Activated CD8-positive, alpha-beta memory T cell treated with anti-CD3 and anti-CD28 coated beads, Interleukin-2, amount 50 U/mL, for 4 hours (primary cell): ENCODE measurements around the gene TET1.
"Not testable (repeated sequence)": the region's sequence is repeated elsewhere in the genome, so short reads cannot be mapped to it uniquely, and the experiment has no call there.

ENCODE experiments used
- DNase-seq: peaks from one replicate; pipeline ENCODE4 v3.0.0-alpha.2; 2020

TET1 gene

DNA sequence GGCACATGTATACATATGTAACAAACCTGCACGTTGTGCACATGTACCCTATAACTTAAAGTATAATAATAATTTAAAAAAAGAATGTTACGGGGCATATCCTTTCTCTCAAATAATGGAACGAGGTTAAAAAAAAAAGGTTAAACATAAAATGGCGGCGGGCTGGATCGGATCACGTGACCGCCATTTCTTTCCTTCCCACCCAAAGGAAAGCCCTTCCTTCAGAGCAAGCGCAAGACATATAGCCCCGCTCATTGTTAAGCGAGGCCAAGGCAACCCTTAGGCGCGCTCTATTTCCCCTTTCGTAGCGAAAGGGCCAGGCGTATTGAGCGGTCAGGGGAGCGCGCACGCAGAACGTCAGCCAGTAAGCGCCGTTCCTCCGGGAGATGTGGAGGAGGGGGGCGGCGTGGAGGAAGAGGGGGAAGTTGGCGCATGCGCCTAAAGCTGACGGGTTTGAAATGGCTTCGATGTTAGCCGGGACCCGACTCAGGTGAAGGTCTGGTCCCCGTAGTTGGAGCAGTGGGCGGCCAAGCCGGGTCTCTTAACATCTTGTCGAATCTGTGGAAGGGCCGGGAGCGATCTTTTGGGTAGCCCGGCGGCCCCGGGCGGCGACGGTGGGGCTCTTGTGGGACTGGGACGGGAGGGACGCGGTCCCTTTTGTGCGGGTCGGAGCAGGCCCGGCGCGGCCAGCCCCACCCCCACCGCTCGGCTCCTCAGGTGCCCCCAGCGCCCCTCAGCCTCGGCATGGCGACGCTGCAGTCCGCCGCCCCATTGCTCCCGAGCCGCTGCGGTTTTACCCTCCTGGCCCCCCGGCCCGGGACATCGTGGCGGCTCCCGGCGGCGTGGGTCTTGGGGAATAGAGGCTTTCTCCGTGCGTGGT, 160.9 kb downstream of the TET1 start, which contains the start of gene CCAR1:
Gene CCAR1 (plus strand): TSS at position 447 of the 880 bp plus-strand sequence. CDS start 1,266 bp downstream, outside the sequence.
- peak; percentile 96 for DNase-seq

- DNase-seq = no peak
Observed at GRCh38 chr10:68721673-68722335, 161.7 kb downstream of the TET1 start.

DNA sequence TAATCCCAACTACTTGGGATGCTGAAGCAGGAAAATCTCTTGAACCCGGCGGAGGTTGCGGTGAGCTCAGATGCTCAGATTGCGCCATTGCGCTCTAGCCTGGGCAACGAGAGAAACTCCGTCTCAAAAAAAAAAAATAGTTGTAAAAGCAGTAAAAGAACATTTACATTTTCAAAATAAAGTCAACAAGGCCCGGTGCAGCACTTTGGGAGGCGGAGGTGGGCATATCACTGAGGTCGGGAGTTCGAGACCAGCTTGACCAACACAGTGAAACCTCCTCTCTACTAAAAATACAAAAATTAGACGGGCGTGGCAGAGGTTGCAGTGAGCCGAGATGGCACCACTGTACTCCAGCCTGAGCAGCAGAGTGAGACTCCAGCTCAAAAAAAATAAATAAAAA, 164.9 kb downstream of the TET1 start:
- no peak for DNase-seq

GRCh38 chr10:68727146-68727545, 167.0 kb downstream of the TET1 start:
- no peak for DNase-seq

DNA sequence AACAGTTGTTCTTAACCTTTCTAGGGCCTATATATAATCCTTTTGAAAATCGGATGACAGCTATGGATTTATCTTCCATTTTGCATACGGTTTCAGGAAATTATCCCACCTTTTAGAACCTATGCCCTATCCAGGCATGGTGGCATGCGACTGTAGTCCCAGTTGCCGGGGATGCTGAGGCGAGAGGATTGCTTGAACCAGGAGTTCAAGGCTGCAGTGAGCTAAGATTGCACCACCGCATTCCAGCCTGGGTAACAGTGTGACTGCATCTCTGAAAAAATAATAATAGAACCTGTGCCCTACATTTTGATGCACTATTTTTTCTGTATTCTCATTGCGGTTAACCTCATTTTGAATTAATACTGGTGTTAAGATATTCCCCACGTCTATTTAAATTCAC, 172.5 kb downstream of the TET1 start:
- no peak for DNase-seq

DNA sequence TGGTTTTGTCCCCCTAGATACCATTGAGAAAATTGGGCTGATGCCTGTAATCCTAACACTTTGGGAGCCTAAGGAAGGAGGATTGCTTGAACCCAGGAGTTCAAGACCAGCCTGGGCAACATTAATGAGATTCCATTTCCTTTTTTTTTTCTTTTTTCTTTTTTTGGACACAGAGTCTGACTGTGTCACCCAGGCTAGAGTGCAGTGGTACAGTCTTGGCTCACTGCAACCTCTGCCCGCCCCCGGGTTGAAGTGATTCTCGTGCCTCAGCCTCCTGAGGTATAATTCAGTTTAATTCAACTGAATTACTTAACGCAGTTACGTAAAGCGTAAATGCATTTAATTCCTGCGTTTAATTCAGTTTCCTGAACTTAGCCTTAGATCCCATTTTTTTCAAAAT, 174.2 kb downstream of the TET1 start:
- no peak for DNase-seq

DNA sequence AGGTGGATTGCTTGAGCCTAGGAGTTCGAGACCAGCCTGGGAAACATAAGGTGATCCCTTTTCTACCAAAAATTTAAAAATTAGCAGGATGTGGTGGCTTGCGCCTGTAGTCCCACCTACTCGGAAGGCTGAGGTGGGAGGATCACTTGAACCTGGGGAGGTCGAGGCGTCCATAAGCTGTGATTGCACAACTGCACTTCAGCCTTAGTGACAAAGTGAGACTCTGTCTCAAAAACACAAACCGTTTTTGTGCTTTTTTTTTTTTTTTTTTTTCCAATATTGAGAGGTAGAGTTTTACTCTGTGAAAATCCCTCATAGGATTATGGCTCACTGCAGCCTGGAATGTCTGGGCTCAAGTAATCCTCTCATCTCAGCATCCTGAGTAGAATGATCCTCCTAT, 175.0 kb downstream of the TET1 start:
- DNase-seq = no peak

DNA sequence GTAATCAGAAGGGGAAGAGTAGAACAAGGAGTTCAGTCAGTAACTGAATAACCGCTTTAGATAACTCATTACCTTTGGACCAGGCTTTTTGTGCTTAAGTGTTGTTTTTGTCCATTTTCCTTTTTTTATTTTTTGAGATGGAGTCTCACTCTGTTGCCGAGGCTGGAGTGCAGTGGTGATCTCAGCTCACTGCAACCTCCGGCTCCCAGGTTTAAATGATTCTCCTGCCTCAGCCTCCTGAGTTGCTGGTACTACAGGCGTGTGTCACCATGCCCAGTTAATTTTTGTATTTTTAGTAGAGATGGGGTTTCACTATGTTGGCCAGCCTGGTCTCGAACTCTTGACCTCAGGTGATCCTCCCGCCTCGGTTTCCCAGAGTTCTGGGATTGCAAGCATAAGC, 175.6 kb downstream of the TET1 start:
- DNase-seq = not testable (repeated sequence)

- not testable (repeated sequence) for DNase-seq
Observed at GRCh38 chr10:68740676-68741075, 180.5 kb downstream of the TET1 start.

DNA sequence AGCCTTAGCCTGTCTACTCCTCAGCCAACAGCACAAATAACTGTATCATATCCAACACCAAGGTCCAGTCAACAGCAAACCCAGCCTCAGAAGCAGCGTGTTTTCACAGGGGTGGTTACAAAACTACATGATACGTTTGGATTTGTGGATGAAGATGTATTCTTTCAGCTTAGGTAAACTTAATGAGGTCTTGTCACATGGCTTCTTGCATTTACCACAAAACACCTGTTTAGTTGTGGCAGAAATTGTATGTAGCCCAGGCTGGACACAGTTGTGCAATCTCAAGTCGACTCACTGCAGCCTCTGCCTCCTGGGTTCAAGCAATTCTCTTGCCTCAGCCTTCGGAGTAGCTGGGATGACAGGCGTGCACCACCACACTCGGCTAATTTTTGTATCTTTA, 182.3 kb downstream of the TET1 start:
- no peak for DNase-seq
